Smooth muscle cell of the brain vasculature (primary cell): ENCODE data around the gene PTRHD1.
"Not testable (repeated sequence)": the region's sequence is repeated elsewhere in the genome, so short reads cannot be mapped to it uniquely, and the experiment has no call there.

Source experiments
- DNase-seq: peaks from one replicate; pipeline ENCODE4 v3.0.0-alpha.2; 2012; ENCODE audit warnings: low read depth, low spot score

The PTRHD1 gene, protein sequence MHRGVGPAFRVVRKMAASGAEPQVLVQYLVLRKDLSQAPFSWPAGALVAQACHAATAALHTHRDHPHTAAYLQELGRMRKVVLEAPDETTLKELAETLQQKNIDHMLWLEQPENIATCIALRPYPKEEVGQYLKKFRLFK

GRCh38 chr2:24792874-24793760 lies at the start of gene PTRHD1, which contains the start of gene CENPO:
PTRHD1 (minus strand) TSS chr2:24793391; CDS start chr2:24793377, 14 bp downstream.
CENPO (plus strand) TSS chr2:24793425; CDS start chr2:24793920, 495 bp downstream.
- peak; percentile 96 for DNase-seq

DNA sequence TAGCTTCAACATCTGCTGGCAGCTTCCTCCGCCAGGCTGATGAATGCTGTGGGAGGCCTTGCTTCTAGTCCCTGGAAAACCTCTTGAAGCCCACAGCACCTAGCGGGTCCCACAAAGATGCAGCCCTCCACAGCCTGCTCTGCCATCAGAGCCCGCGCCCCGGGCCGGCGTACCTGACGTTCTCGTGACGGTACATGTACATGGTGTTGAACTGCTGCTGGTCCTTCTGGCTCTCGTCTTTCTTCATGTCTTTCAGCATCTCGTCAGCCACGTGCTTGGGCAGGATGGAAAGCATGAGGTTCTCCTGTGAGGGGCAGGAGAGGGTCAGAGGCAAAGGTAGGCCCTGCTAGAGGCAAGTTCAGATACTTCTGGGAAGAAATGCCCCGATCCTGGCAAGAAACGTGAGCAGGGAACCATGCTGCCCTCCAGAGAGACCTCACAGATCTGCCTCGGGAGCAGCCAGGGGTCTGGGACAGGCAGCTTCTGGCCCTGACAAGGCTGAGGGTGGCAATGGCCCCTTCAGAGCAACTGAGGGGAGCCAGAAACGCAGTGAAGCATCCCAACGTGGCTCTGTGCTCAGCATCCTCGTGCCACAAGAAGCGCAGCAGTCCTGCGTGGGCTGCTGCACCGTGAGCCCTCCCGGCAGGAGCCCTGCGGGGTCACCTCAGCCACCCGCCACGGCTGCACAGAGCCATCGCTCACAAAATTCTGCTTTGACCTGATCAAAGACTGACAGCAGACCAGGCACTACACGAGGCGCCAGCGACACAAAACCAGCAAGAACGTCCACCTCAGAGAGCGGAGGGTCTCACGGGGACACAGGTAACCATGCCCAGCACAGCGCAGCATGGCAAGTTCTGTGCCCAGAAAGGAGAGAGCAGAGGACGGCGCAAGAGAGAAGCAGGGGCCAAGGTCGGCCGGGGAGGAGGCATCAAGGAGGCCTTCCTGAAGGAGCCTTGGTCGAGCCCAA lies 49.2 kb upstream of the PTRHD1 start:
- DNase-seq, result no peak

DNA sequence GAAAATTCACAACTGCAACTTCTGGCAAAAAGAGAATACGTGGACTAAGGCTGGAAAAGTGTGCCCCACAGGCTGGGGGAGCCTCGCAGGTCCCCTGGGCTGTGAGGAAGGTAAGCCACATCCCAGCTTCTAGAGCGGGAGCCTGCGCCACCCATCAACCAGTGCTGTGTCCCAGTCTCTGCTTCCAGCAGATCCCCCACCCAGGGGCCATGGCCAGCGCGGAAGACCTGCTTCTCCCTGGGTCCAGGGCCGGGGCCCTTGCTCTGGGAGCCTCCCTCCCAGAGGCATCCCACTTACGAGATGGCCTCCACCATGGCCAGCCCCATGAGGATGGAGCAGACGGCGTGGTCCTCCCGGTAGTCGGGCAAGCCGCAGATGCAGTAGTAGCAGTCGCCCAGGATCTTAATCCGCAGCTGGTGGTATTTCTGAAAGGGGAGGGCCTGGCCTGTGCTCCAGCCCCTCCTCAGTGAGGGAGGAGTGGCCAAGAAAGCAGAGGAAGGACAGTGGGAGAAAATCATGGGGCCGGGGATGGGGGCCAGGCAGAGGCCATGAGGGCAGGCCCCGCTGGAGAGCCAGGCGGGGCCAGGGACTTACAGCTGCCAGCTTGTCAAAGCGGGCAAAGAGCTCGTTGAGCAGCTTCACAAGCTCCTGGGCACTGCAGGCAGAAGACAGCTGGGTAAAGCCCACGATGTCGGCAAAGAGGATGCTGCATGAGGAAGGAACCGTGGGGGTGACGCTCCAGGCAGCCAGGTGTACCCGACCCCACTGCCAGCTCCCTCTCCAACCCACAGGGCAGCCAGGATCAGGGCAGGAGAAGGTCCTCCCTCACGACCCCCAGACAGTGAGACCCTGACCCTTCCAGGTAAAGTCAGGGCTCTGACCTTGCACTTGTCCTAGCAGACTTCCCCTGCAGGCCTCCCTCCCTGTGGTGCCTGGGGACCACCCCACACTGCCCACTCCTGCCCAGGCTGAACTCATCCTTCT lies 48.1 kb upstream of the PTRHD1 start:
- no peak for DNase-seq

DNA sequence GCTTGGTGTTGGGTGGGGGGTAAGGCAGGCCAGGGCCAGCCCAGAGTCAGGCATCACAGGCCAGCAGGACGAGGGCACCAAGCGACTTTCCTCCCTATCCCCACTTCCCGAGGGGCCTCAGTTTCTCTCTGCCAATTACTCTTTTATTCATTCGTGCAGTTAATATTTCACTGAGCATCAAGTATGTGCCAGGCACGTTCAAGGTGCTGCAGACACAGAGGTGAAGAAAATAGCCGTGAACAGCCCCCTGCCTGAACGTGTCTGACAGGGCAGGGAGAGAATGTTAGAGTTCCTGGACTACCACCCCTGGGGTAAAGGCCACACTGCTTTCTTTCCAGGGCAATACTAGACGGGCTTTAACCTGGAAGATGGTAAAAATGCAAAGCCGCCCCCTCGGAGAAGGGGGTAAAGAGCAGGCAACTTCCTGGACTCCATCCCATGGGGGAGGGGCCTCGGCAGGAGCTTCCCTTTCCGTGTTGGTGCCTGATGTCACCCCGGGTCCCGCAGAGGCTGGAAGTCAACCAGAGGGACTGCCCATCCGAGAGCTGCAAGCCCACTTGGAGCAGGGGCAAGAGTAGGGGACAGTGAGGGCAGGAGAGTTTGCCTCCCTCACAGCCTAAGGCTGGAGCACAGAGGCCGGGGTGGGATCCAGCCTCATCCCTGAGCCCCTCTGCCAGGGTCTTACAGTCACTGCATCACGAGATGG lies 47.1 kb upstream of the PTRHD1 start:
- DNase-seq, result no peak

GRCh38 chr2:24839729-24840128 lies 46.5 kb upstream of the PTRHD1 start:
- DNase-seq, result no peak

DNA sequence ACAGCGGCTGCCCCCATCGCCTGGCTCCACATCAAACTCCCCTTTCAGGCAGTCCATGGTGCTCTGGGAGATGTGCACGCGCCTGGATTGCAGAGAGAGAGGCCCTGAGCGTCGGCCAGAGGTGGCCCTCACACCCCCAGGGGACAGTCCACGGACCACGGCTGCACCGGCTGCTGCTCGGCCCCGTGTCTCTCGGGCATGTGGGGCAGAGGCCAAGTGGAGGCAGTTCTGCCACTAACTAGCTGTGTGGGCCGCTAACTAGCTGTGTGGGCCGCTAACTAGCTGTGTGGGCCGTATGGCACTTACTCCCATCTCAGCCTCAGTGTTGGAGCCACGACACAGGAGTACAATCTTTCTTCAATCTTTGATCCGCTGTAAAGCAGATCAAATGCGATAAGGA lies 45.4 kb upstream of the PTRHD1 start:
- DNase-seq, result no peak

- DNase-seq, result no peak
Measured at GRCh38 chr2:24837996-24838513, 44.9 kb upstream of the PTRHD1 start.

- DNase-seq, result no peak
Measured at GRCh38 chr2:24836706-24837105, 43.5 kb upstream of the PTRHD1 start.

GRCh38 chr2:24836206-24836605 lies 43.0 kb upstream of the PTRHD1 start:
- DNase-seq, result no peak

DNA sequence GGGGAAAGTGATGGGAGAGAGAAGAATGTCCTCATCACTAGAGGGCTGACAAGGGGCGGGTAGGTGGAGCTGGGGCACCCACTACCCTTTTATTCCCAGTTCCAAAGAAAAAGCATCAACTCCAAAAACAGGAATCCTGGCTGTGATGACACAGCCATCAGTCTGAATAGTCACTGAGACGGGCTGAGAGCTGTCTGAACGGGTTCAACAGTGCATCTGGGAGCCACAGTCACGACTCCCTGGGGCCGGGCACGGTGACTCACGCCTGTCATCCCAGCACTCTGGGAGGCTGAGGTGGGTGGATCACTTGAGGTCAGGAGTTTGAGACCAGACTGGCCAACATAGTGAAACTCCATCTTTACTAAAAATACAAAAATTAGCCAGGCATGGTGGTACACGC lies 42.2 kb upstream of the PTRHD1 start:
- not testable (repeated sequence) for DNase-seq

DNA sequence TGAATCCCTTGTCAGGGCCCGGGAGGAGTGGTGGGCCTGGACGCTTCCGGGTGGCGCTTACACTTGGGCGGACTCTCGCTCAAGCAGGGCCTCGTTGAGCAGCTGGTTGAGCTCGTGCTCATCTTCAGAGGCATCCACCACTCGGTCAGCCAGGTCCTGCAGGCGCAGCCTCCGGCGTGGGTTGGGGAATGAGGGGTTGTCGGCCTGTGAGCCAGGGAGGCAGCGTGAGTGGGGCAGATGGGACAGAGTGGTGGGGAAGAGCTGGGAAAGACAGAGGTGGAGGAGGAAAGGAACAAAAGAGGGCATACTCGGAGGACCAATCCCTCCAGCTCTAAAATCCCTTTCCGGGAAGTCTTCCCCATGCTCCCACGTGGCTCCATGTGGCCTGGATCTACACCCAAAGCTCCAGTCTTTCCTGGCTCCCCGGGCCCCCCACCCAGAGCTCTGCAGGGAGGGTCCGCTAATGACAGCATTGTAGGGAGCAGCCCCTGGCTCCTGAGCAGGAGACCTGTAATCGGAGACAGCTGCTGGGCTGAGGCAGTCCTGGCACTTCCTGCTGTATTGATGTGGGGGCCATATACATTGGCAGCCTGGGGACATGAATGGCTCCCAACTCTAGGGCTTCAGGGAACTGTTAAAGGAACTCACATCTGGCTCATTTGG lies 41.7 kb upstream of the PTRHD1 start:
- DNase-seq, result no peak

DNA sequence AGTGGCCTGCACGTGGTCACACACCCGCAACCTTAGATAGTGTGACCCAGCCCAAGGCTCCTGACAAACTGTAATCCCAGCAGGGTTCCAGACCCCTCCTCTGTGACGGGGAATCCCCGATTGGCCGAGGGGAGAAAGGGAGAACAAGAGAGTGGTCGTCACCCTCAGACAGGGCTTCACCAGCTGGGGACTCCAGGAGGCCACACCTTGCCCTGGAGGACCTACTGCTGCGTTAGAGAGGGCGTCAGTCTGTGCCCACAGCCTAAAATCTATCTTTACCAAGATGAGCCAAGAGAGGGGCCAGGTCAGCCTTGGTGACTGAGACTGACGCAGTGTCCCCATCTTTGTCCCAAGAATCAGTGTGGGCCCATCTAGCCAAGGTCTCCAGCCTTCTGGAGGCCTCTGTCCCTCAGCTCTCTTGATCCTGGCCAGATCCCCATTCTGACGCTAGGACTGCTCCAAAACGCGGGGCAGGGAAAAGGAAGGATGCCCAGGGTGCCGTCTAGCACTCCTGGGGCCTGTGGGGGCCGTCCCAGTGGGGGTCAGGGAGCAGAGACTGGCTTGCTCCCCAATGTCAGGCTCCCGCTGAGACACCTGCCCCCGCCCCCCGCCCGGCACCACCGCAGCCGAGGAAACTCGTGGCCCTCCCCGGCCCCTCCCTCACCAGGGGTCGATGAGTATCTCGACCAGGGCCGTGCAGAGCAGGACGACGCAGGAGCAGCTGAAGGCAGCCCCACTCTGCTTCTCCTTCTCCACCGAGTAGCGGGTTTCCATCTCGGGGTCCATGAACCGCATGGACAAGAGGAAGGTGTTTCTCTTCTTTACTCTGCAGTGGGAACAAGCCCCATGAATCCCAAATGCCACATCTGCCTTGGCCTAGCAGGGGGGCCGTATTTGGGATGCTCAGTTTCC lies 40.9 kb upstream of the PTRHD1 start:
- no peak for DNase-seq

GRCh38 chr2:24832931-24833701 lies 39.9 kb upstream of the PTRHD1 start:
- DNase-seq, result peak; percentile 31

DNA sequence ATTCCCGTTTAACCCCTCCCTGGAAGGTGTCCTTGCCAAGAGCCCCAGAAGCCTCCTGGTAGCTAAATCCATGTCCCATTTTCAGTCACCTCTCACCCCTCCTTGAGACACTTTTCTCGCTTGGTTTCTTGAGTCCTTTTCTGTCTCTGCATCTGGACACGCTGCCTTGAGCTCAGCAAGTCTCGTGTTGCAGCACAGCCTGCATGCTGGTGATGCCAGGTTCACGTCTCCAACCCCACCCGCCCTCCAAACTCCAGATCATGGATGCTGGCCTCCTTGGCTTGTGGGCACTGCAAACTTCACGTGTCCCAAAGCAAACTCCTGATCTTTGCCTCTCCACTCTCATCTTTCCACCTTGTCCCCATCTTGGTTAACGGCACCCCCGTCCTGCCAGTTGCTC lies 39.3 kb upstream of the PTRHD1 start:
- no peak for DNase-seq

GRCh38 chr2:24832073-24832461 lies 38.9 kb upstream of the PTRHD1 start:
- DNase-seq, result no peak

GRCh38 chr2:24831221-24832072 lies 38.3 kb upstream of the PTRHD1 start:
- no peak for DNase-seq

DNA sequence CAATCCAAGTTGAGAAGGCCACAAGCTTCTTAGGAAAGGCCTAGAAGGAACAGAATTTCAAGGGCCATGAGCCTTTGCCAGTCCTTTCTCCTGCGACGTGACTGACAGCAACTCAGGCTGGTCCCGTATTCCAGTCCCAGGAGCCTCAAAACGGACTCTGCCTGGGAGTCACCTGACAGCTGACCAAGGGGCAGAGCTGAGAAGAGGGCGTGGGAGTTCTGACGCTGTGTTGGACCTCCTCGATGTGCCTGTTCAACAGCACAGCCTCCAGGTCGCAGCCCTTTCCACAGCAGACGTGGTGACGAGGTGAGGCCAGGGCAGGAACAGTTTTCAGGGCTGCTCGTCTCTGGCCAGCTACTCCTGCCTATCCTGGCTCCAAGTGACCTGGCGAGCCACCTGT lies 37.6 kb upstream of the PTRHD1 start:
- DNase-seq, result no peak
